ENCODE data around the gene HOTAIR.

DNA sequence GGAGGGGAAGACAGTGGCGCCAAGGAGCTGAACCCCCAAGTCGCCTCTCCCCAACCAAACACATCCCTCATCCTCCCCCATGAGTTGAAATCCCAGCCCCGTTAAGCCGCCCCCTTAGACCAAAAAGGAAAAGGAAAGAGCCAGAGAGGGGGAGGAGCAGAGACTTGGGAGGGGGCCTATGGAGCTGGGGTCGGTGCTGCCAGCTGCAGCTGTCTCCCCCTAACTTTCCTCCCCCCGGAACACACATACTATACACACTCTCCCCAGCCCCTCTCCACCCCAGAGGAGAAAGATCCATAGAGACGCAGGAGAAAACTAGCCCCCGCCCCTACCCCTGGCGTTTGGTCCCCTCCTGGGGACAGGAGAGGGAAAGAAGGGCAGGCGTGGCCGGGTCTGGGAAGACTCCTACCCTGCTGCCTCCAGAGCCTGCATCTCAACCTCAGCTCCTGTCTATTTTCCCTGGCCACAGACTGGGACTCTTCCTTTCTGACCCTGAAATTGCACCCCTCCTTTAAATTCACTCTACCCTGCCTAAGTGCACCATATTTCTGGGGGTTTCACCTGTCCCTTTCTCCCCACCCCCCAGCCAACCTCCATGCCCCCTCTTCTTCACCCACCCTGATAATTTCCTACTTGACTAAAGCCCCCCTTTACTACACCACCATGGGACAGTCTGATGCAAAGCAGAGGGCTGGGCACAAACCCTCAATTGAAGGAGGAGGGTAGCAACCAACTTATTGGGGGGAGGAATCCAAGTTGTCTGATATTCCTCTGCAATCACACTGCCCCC, 23.6 kb upstream of the HOTAIR start:
- TF ChIP-seq, protein P1, sequence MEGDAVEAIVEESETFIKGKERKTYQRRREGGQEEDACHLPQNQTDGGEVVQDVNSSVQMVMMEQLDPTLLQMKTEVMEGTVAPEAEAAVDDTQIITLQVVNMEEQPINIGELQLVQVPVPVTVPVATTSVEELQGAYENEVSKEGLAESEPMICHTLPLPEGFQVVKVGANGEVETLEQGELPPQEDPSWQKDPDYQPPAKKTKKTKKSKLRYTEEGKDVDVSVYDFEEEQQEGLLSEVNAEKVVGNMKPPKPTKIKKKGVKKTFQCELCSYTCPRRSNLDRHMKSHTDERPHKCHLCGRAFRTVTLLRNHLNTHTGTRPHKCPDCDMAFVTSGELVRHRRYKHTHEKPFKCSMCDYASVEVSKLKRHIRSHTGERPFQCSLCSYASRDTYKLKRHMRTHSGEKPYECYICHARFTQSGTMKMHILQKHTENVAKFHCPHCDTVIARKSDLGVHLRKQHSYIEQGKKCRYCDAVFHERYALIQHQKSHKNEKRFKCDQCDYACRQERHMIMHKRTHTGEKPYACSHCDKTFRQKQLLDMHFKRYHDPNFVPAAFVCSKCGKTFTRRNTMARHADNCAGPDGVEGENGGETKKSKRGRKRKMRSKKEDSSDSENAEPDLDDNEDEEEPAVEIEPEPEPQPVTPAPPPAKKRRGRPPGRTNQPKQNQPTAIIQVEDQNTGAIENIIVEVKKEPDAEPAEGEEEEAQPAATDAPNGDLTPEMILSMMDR (conservative IDR thresholded peaks at IDR 0.05; ENCODE audit: low read depth, low read length): no peak
- no peak for TF ChIP-seq EZH2 (IDR thresholded peaks at IDR 0.05; ENCODE audit: low read length, unreplicated experiment)

Measured in PC-3 (cell line).